NB4 (cell line): ENCODE results near the gene CASTOR1.

Experiments used
- DNase-seq: peaks from one replicate; pipeline ENCODE4 v3.0.0; 2010; ENCODE audit warnings: low read depth
- H3K4me3 ChIP-seq: one replicate; pipeline ENCODE4 v1.5.1; 2011; ENCODE audit warnings: mild to moderate bottlenecking, low read depth, low read length, moderate library complexity
- MAX ChIP-seq: IDR thresholded peaks from 2 replicates; pipeline ENCODE4 v1.6.1; 2011; ENCODE audit warnings: low read depth, low read length
- MYC ChIP-seq: IDR thresholded peaks from 2 replicates; pipeline ENCODE4 v1.6.1; 2011; ENCODE audit warnings: low read depth, low read length
- POLR2A ChIP-seq: IDR thresholded peaks from 2 replicates; pipeline ENCODE4 v1.6.1; 2011; ENCODE audit warnings: mild to moderate bottlenecking; ENCODE audit not compliant: insufficient read length; ENCODE audit errors: extremely low read depth
- TF ChIP-seq, protein P1 (sequence below): IDR thresholded peaks from one replicate; pipeline ENCODE4 v1.5.1; 2012; ENCODE audit warnings: low read depth, low read length

The CASTOR1 gene

GRCh38 chr22:30333707-30334087 is 44.4 kb upstream of the CASTOR1 start:
- no peak overlapping the region for H3K4me3 ChIP-seq
- no peak for DNase-seq
- TF ChIP-seq, protein P1, sequence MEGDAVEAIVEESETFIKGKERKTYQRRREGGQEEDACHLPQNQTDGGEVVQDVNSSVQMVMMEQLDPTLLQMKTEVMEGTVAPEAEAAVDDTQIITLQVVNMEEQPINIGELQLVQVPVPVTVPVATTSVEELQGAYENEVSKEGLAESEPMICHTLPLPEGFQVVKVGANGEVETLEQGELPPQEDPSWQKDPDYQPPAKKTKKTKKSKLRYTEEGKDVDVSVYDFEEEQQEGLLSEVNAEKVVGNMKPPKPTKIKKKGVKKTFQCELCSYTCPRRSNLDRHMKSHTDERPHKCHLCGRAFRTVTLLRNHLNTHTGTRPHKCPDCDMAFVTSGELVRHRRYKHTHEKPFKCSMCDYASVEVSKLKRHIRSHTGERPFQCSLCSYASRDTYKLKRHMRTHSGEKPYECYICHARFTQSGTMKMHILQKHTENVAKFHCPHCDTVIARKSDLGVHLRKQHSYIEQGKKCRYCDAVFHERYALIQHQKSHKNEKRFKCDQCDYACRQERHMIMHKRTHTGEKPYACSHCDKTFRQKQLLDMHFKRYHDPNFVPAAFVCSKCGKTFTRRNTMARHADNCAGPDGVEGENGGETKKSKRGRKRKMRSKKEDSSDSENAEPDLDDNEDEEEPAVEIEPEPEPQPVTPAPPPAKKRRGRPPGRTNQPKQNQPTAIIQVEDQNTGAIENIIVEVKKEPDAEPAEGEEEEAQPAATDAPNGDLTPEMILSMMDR: no peak
- TF ChIP-seq MAX (no peak), MYC (no peak), POLR2A (no peak)

DNA sequence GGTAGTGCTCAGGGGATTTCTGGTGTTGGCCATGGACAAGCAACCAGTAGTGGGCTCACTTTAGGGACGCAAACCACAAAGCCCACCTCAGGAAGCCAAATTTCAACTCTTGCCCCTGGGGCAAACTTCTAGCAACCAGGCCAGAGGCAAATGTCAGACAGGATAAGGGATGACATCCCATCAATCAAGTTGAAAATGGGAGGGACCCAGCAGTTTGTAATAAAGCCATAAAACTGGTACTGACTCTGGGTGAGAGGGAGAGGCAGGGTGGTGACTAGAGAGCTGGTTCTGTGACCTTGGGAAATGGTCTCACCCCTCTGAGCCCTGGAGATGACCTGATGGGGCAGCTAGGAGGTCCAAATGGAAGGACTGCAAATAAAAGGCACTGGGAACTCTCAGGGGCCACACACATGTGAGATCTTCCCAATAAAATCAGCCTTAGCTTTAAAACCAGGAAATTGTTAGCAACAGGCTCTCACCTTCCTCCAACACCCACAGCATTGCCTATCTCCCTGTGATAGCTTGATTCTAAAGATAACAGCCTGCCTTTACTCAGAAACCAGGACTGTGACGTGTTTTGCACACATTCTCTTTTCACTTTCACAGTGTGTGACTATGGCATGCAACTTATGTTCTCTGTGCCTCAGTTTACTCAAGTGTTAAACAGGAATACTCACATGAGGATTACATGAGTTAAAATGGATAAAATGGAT is 43.8 kb upstream of the CASTOR1 start:
- no peak for DNase-seq
- no peak for TF ChIP-seq MAX
- TF ChIP-seq MYC: no peak
- TF ChIP-seq POLR2A: no peak
- TF ChIP-seq, protein P1: no peak
- no peak overlapping the region for H3K4me3 ChIP-seq

DNA sequence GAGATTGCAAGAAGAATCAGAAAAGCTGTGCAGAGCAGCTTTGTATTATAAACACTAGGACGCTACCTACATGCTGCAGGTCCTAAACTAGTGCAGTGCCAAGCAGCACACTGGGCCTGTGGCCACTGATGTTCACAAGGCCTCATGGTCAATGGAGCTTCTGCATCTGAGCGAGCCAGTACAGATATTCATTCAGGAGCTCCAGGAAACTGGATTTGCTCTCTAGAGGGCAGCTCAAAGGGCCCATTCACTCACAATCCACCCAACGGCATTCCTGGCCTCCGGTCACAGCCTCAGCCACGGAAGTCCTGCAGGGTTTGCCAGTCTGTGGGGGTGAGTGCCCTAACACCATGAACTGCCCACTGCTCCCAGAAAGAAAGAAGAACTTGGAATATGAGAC is 43.2 kb upstream of the CASTOR1 start:
- no peak for DNase-seq
- no peak overlapping the region for H3K4me3 ChIP-seq
- no peak for TF ChIP-seq POLR2A
- TF ChIP-seq, protein P1: no peak
- no peak for TF ChIP-seq MAX
- no peak for TF ChIP-seq MYC

- DNase-seq: no peak
- H3K4me3 ChIP-seq: no peak overlapping the region
- TF ChIP-seq MAX (no peak), MYC (no peak), POLR2A (no peak)
- TF ChIP-seq, protein P1: no peak
Observed at GRCh38 chr22:30328466-30329049, 39.3 kb upstream of the CASTOR1 start.

- DNase-seq: no peak
- TF ChIP-seq MYC (no peak), MAX (no peak)
- TF ChIP-seq, protein P1: no peak
- H3K4me3 ChIP-seq: no peak overlapping the region
Observed at GRCh38 chr22:30327864-30328345, 38.6 kb upstream of the CASTOR1 start.
